ENCODE results near the gene SUPT4H1.
A peak's percentile ranks its signal among the peaks of the same experiment; 100 is the strongest.

The SUPT4H1 gene

DNA sequence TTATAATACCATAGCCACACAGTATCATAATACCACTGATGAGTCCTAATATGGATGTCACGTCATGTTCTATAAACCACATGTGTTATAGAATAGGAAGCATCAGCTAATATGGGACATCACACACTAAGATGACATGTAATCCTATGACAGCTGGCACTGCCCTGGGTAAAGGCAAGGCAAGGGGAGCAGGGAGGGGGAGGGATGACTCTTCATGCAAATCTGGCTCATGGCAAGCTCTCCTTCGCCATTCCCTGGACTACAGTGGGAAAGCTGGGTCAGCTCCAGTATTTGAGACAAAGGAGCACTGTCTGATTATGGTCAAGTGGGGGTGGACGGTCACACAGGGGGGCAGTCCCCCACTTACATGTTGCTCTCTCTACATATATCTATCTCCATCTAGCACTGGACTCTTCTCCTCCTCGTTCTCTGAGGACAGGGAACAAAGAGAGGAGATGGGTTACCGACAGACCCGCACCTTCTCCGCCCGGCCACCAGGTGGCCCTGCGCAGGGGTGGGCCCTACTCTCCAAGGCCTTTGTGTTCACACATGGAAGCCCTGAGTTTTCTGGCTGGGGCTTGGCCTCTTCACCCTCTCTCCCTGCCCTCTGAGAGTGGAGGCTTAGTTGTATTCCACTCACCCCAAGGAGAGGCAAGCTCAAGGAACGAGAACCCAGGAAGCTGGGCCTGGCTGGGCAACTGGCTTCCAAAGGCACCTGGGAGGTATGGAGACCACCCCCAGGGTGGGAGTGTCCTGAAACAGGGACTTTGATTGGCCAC is 47.8 kb downstream of the SUPT4H1 start:
- peak; percentile 62 for DNase-seq (ENCODE audit: low spot score)

DNA sequence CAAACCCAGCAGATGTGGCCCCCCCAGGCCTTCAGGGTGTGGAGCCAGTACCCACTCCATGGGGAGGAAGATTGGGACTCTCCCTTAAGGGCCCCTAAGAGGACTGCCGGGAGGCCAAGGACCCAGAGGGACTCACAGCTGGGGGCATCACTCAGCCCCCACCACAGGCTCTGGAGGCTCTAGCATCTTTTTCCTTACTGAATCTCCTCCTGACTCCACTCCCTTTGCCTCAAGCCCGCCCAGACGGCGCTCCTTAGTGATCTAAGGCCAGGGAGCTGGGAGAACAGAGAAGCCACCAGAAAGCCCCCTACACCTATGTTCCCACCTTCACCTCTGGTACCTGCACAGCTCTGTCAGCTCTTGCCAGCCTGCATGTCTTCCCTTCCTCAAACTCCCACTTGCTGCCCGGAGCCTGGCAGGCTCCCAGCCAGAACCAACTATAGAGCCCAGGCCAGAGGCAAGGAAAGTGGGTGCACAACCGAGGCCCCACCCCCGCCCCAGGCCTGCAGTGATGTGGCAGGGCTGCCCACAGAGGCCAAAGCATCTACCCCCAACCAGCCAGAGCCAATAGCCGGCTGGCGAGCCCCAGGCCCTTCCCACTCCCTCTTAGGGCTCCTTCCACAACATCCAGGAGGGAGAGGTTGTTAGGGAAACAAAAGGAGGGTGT is 48.9 kb downstream of the SUPT4H1 start:
- DNase-seq (ENCODE audit: low spot score) = no peak

DNA sequence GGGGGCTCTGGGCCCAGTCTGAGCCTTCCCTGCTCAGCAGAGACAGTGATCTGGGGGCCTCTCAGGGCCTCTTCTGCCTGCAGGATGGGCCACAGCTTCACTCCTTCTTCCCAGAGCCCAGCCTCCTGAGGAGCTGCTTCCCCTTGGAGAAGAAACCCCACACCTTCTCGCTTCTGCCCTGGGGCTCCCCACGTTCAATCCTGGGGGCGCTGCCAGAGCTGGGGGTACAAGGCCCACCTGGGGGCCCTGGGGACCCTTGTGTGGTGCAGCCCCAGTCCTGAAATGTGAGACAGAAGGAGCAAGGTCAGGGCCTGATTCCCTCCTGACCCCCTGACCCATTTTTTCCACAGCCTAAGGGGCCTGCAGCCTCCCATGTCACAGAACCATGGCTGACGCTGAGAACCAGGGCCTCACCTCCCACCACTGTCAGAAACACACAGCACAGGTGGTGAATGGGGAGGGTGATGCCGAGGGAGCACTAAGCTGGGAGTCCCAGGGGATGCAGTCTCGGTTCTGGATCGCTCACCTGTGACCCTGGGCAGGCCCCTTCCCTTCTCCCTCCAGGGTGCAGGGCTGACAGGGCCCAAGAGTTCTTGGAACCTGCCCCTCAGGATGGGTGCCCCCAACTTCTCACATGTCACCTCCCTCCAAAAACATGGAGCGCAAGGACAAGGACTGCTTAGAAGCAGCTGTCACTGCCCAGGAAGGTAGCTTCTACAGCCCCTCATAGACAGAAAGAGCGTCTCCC is 49.7 kb downstream of the SUPT4H1 start:
- DNase-seq (ENCODE audit: low spot score) = no peak

DNA sequence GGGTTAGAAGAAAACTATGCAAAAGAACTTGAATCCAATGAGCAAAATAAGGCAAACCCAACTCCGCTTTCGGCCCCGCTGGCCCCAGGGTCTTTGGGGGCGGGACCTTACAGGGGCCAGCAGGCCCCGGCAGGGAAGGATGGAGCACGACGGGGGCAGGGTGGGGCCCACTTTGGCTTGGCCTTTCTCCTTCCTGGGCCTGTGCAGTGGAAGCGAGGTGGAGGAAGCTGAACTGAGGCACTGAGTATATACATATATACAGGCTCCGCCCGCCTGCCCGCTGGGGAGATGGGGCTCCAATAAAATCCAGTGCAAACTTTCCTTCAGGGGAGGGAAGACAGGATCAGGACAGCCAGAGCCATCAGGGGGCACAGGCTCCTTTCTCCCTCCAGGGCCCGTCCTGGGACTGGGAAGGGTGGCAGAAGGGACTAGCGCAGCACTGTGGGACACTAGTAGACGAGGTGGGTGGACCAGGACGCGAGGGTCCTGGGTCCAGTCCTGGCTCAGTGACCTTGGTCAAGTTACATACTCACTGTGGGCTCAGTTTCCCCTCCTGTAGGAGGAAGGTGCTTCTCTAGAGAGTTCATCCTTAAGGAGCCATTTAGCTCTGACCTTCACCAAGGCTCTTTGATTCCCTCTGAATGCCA is 50.4 kb downstream of the SUPT4H1 start:
- DNase-seq (ENCODE audit: low spot score) = no peak

DNA sequence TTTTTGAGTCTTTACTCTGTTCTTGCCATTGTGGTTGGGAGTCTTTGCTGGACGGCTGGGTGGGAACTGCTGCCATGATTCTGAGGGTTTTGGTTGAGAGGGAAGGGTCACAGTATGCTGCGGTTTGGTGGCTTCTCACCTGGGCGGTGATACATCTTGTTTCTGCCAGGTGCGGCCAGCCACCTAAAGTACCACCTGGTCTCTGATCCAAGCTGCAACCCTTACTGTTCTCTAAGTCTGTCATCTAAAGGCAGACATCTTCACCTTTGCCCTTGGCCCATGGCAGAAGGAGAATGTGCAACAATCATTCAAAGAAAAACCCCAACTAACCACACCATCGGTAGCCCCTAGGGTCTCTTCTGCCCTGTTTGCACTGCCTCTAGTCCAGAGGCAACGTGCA is 51.7 kb downstream of the SUPT4H1 start:
- no peak for DNase-seq (ENCODE audit: low spot score)

Data from left forelimb (tissue), 1 donor.